GM23338 (cell line): ENCODE results near the gene PI4K2A.

ENCODE experiments used
- CREB1 ChIP-seq: fragments of 250-450 bp; sonication (Bioruptor Pico); IDR thresholded peaks from 2 replicates; pipeline ENCODE4 v1.5.0; 2020; ENCODE audit warnings: low read depth, mild to moderate bottlenecking, moderate library complexity
- CTCF ChIP-seq, 2 experiments: fragments of 200-600 bp in 1 of 2; sonication (generic) in 1 of 2; conservative IDR thresholded peaks; 2 replicates each; pipeline versions ENCODE4 v1.5.1 to v1.6.1; 2016 to 2017; ENCODE audit warnings: antibody characterized with exemption in 2 of 2, low read depth in 2 of 2, mild to moderate bottlenecking in 2 of 2, moderate library complexity in 1 of 2
- ETS1 ChIP-seq: IDR thresholded peaks from 2 replicates; pipeline ENCODE4 v1.6.1; 2016; ENCODE audit warnings: antibody characterized with exemption
- EZH2 ChIP-seq: fragments of 200-600 bp; sonication (generic); IDR thresholded peaks from one replicate; pipeline ENCODE4 v1.8.0; 2017; ENCODE audit warnings: antibody characterized with exemption, mild to moderate bottlenecking, low read depth; ENCODE audit not compliant: unreplicated experiment
- POLR2AphosphoS5 ChIP-seq: IDR thresholded peaks from 2 replicates; pipeline ENCODE4 v1.6.1; 2016; ENCODE audit warnings: antibody characterized with exemption, low read depth

GRCh38 chr10:97607095-97607636 lies 33.3 kb upstream of the PI4K2A start:
- TF ChIP-seq CTCF (conservative IDR thresholded peaks at IDR 0.05; ENCODE audit: low read depth in 2 of 2) (no peak), POLR2AphosphoS5 (no peak), ETS1 (no peak), CREB1 (CRISPR knock-in tag) (no peak), EZH2 (no peak)
